Duodenal mucosa (tissue), 2 donors: ENCODE measurements around the gene TTC6.

Experiments used
- H3K27ac ChIP-seq: one replicate; pipeline ENCODE4 v1.7.0; 2013; ENCODE audit warnings: low read depth, low read length
- H3K27me3 ChIP-seq, 2 donors: one replicate each; pipeline ENCODE4 v1.7.0; 2013; ENCODE audit warnings: low read length in 2 of 2, control low read depth in 1 of 2; ENCODE audit not compliant: insufficient read depth in 2 of 2, control insufficient read depth in 1 of 2
- H3K36me3 ChIP-seq, 2 donors: one replicate each; pipeline ENCODE4 v1.7.0; 2013; ENCODE audit warnings: low read length in 2 of 2, control low read depth in 1 of 2; ENCODE audit not compliant: insufficient read depth in 2 of 2, control insufficient read depth in 1 of 2
- H3K4me1 ChIP-seq, 2 donors: one replicate each; pipeline ENCODE4 v1.7.0; 2013; ENCODE audit warnings: low read length in 2 of 2, control low read depth in 1 of 2; ENCODE audit not compliant: insufficient read depth in 2 of 2, control insufficient read depth in 1 of 2
- H3K4me3 ChIP-seq, 2 donors: one replicate each; pipeline ENCODE4 v1.7.0; 2013; ENCODE audit warnings: low read length in 2 of 2, low read depth in 1 of 2
- H3K9ac ChIP-seq, 2 donors: one replicate each; pipeline ENCODE4 v1.7.0; 2013; ENCODE audit warnings: low read length in 2 of 2, low read depth in 1 of 2
- H3K9me3 ChIP-seq, 2 donors: one replicate each; pipeline ENCODE4 v1.7.0; 2013; ENCODE audit warnings: low read length in 2 of 2, control low read depth in 1 of 2; ENCODE audit not compliant: control insufficient read depth in 1 of 2

Gene TTC6

DNA sequence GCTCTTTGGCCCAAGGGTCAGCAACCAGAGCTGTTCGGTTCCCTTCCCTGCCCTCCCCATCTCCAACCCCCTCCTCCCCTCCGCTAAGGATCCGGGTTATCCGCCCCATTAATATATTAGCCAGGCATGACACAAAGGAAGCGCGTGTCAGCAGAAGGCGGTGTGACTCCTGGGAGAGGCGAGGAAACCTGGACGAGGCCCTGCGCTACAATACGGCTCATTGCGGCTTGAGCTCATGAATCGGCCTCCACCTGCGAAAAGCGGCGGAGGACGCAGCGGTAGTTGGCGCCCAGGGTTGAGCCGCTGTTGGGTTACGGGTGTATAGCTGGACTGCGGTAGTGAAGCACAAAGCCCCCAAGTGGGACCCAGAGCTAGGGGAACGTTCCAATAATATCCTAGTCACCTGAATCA is 10.3 kb upstream of the TTC6 start:
- H3K27ac ChIP-seq: no peak overlapping the region
- H3K4me3 ChIP-seq: no peak overlapping the region
- no peak overlapping the region for H3K9ac ChIP-seq
- H3K27me3 ChIP-seq: peaks cover 16 to 26% of the 10 kb centered on the region in 2 donors
- H3K9me3 ChIP-seq: no peaks in the 10 kb centered on the region
- H3K36me3 ChIP-seq: no peaks in the 10 kb centered on the region
- H3K4me1 ChIP-seq: peaks cover 0 to 6% of the 10 kb centered on the region in 2 donors

DNA sequence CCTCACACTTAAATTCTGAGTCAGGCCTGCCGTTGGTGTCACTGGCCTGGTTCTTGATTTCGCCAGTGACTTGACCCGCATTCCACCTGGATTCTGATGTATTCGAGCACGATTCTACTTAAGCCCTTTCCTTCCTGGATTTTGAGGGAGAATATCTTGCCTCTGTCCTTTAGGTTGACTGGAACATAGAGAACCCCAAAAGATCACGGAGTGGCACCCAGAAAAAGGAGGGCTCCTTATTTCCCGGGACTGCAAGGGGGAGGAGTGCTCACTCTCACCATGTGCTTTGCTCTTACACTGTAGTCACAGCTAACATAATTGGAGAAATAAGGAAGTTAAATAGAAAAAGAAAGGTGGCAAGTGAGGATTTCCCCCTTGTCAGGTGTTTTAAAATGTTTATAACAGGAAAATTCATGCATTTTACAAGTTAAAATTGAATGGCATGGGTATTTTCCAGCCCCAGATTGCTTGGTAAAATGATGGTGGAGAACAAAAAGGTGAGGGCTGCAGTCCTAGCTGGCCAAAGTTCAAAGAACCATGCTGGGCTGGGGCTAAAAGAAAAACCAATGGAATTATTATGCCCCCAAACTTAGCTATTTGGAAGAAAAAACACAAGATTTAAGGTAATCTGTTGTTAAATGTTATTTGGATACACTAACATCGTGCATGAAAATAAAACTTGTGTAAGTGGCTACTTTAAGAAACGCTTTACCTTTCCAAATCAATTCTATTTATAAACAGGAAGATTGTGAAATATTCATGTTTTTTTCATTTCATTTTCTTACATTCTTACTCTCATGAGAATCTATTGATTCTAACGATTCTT is 9.2 kb upstream of the TTC6 start:
- H3K9me3 ChIP-seq: no peaks in the 10 kb centered on the region
- no peak overlapping the region for H3K9ac ChIP-seq
- peaks cover 24 to 27% of the 10 kb centered on the region in 2 donors for H3K27me3 ChIP-seq
- H3K36me3 ChIP-seq: no peaks in the 10 kb centered on the region
- H3K4me3 ChIP-seq: no peak overlapping the region
- H3K4me1 ChIP-seq: peaks cover 0 to 6% of the 10 kb centered on the region in 2 donors
- no peak overlapping the region for H3K27ac ChIP-seq

DNA sequence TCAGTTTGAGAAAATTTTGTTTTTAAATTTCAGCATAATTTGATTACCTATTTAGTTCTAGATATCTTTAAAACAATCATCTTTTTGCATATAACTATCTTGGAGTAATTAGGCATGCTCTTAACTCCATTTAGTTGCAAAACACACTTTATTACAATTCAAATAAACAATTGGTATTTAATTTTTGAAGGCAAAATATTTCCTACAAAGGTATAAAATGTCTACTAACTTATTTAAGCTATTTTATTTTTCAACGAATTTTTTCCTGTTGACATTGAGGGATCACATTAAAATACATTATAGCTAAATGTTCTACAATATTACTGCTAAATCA is 8.7 kb upstream of the TTC6 start:
- peaks cover 24 to 30% of the 10 kb centered on the region in 2 donors for H3K27me3 ChIP-seq

DNA sequence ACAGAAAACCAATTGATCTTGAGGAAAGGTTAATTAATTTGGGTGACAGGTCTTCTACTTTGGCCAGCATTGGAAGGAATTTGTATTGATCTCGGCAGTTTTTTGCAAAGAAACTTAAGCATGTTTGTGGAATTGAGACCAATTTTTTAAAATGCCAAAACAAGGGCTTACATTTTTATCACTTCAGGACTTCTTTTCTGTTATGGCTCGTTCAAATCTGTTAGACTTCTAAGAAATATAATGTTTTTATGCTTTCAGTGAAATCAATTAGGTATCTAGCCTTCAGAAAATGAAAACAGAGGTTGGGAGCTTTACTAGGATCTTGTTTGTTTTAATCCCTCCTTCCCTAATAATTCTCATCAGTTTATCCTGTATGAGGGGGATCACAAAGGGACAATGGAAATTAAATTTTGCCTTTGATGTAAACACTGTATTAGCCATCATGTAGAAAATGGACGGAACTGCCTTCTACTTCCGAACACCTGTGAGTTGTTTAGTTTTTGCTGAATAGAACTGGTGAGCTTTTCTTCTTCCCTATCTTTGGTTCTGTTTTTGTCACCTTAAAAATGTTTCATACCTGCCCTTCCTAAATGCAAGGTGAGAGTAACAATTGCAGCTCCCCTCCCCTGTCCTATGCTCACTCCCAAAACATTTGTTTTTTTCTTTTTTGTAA is 8.2 kb upstream of the TTC6 start:
- Histone ChIP-seq H3K36me3 (no peaks in the 10 kb centered on the region), H3K4me3 (peak overlapping the region; percentile 52 to 66), H3K27me3 (peaks cover 24 to 33% of the 10 kb centered on the region in 2 donors), H3K27ac (no peak overlapping the region), H3K4me1 (peaks cover 0 to 6% of the 10 kb centered on the region in 2 donors), H3K9me3 (no peaks in the 10 kb centered on the region), H3K9ac (peak overlapping the region; percentile 62 to 69)

More for the DNA sequence above, 8.7 kb upstream of the TTC6 start:
- Histone ChIP-seq H3K4me3 (peak overlapping the region; percentile 52 to 66), H3K36me3 (no peaks in the 10 kb centered on the region), H3K9ac (peak overlapping the region; percentile 62 to 69), H3K9me3 (no peaks in the 10 kb centered on the region), H3K27ac (no peak overlapping the region), H3K4me1 (peaks cover 0 to 6% of the 10 kb centered on the region in 2 donors)

DNA sequence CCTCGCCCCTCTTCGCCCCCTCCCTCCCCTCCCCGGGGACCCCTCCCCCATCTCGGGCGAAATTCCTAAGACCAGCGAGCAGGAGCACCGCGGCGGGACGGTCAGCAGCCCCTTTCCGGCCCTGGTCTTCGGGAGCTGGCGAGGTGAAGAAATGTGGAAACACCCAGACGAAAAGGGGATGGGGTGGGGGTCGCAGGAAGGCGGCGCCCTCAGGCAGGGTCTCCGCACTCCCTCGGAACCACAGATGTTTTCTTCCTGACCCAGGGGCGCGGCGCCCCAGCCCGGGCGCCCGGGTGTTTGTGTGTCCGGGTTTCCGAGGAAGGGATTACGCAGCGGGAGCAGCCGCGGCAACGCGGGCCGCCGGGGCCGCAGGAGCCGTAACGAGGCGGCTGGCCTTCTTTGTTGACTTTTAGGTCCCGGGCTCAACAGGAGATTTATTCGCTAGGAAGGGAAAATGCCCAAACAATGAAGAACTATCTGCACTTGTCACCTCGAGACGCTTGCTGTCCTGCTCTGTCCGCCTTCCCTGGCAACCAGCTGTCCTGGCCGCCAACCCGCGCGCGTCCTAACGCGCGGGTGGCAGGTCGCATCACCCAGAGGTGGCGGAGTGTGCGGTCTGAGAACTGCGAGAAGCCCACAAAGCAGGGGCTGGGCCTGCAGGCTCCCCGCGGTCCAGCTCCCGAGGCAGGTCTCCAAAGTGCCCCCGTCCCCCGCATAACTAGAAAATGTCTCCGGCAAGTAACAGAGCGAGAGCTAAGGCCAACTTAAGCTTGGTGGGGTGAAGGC is 7.4 kb upstream of the TTC6 start:
- H3K36me3 ChIP-seq: no peaks in the 10 kb centered on the region
- H3K4me1 ChIP-seq: peaks cover 0 to 6% of the 10 kb centered on the region in 2 donors
- no peaks in the 10 kb centered on the region for H3K9me3 ChIP-seq
- H3K4me3 ChIP-seq: peak overlapping the region; percentile 66 to 84
- peaks cover 32 to 35% of the 10 kb centered on the region in 2 donors for H3K27me3 ChIP-seq
- H3K27ac ChIP-seq: peak overlapping the region; percentile 67
- peak overlapping the region; percentile 62 to 69 for H3K9ac ChIP-seq

DNA sequence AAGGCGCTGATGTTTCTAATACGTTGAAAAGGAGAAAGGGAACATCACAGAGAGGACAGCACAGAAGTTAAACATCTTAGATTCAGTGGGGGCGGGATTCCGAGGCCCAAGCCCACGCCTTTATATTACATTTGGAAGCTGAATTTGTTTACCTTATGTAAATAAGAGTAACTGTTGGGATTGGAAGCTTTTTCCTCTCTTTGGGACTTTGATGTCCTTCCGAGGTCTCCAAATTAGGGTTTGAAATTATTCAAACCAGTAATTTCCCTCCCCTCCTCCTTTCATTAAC is 6.8 kb upstream of the TTC6 start:
- no peaks in the 10 kb centered on the region for H3K9me3 ChIP-seq
- peak overlapping the region; percentile 66 to 84 for H3K4me3 ChIP-seq
- H3K27me3 ChIP-seq: peaks cover 33 to 37% of the 10 kb centered on the region in 2 donors
- no peak overlapping the region for H3K27ac ChIP-seq
- H3K4me1 ChIP-seq: peaks cover 0 to 6% of the 10 kb centered on the region in 2 donors
- peak overlapping the region; percentile 62 to 69 for H3K9ac ChIP-seq
- no peaks in the 10 kb centered on the region for H3K36me3 ChIP-seq

DNA sequence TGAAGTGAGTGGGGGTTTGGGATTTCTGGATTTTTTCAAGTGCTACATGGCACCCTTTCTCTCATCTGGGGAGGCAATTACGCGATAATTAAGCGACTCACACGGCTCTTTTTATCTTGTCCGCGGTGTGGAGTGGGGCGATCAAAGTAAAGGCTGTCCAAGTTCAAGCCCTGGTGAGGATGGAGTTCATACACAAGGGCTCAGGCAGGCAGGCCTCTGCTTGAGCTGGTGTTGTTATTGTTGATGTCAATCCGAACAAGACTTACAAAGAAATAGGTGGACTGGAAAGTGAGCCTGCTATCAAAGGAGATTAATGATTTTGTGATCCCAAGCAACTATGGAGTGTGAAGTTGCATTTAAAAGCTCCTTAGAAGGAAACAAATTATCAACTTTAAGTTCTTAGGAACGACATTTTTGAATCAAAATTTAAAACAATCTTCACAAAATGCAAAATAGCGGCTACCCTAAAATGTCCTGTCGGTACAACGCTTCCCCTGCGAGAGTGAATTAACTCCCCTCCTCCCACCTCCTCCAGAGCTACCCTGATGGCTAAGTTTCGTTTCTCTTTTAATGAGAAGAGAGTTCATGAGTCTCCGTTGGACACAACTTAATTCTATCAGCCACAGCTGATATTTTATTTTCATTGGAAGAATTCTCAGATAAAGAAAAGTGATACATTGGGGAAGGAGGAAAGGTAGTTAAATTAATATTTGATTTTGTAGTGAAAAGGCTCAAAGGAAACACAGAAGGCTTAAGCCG is 6.3 kb upstream of the TTC6 start:
- H3K9ac ChIP-seq: peak overlapping the region; percentile 62 to 69
- H3K27ac ChIP-seq: no peak overlapping the region
- peaks cover 0 to 6% of the 10 kb centered on the region in 2 donors for H3K4me1 ChIP-seq
- no peaks in the 10 kb centered on the region for H3K36me3 ChIP-seq
- H3K27me3 ChIP-seq: peaks cover 33 to 42% of the 10 kb centered on the region in 2 donors
- peak overlapping the region; percentile 66 to 84 for H3K4me3 ChIP-seq
- no peaks in the 10 kb centered on the region for H3K9me3 ChIP-seq

DNA sequence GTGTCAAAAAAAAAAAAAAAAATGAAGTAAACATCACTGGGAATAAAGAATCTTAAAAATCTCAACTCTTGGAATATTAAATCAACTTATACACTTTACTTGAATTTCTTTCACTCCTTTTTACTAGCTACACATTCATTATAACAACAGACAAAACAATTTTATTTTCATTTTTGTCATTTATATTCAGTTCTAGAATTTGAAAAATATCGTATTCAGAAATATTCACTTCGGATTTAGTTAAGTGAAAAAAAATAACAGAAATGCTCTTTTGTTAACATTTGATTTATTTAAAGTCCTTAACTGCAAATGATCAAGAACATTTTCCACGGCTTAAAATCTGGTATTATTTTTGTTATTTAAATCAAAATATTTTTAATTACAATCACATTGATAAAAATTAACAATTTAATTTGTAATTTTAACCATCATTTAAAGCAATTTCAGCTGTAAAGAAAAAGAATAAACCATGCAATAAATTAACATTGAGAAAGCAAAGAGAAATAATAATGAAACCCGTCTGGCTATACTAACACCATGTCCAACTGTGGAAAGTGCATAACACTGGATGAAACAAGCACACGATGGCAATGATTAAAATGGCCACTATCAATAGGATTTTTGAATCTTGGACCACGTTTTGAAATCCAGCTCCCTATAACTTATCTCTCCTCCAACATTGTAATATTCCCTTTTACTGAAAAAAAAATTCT is 5.6 kb upstream of the TTC6 start:
- Histone ChIP-seq H3K4me3 (peak overlapping the region; percentile 76 to 84), H3K9me3 (no peaks in the 10 kb centered on the region), H3K36me3 (no peaks in the 10 kb centered on the region), H3K27ac (no peak overlapping the region), H3K9ac (peak overlapping the region; percentile 64 to 69), H3K4me1 (peaks cover 0 to 6% of the 10 kb centered on the region in 2 donors), H3K27me3 (peaks cover 33 to 41% of the 10 kb centered on the region in 2 donors)

DNA sequence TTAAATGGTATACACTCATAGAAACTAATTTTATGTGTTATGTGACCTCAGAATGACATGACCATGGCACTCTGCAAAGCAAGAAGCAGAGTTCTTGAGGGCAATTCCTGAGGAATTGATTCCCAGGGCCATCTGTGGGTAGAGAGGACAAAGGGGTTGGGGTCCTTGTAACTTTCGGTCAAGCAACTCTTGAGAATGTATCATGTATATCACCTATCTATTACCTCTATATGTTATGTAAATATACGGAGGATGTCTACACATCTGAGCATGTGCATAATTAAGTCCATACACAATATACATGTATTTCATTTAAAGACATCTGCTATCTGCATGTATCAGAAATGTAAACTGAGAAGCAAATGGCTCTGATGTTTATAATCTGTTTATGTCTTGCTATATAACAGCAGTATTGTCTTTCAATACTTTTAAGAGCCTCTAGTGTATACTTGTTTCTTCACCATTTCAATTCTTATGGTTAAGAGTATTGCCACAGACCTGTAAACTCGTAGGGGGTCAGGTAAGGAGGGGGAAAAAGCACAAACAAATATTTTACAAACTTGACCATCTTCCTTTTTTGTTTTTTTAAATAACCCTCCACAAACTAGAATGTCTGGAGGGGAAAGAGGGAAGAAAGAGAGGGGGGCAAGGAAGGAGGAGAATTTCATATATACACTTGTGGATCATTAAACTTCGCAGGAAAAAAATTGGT is 4.8 kb upstream of the TTC6 start:
- peak overlapping the region; percentile 64 to 84 for H3K9ac ChIP-seq
- H3K27ac ChIP-seq: no peak overlapping the region
- peaks cover 33 to 41% of the 10 kb centered on the region in 2 donors for H3K27me3 ChIP-seq
- no peaks in the 10 kb centered on the region for H3K36me3 ChIP-seq
- H3K4me1 ChIP-seq: peaks cover 0 to 6% of the 10 kb centered on the region in 2 donors
- peak overlapping the region; percentile 76 to 84 for H3K4me3 ChIP-seq
- no peaks in the 10 kb centered on the region for H3K9me3 ChIP-seq
